ENCODE data around the gene CDKAL1. TPM values are rescaled to one million over a fixed set of nuclear protein-coding genes. Genes with fewer than 3 reads are reported as not detected.

Gene CDKAL1
- total and polyA plus RNA-seq, 9 of the 15 experiments (the other 6 are each of a cell fraction or from before 2014, with no cell fraction given) = 11.2 to 36.3 (median 20.1) TPM

DNA sequence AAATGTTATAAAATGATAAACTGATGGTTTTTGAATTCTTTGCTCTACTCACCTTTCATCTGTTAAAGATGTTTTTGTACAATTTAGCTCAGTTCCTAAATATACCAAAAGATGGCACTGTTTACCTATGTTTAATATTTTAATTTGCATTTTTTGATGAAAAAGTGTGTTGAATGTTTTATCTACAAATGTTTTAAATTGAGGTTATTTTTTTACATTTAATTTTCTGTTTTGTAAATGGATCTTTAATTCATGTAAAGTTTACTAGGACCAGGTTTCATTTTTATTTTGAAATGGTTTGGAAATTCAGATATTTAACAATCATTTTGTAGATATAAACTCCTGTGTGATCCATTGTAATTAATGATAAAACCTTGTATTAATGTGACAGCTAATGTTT, 30.0 kb downstream of the CDKAL1 start (continued):
- TF ChIP-seq NFIX (CRISPR knock-in tag; IDR thresholded peaks at IDR 0.05; ENCODE audit: low read depth) = no peak
- TF ChIP-seq, protein P1, sequence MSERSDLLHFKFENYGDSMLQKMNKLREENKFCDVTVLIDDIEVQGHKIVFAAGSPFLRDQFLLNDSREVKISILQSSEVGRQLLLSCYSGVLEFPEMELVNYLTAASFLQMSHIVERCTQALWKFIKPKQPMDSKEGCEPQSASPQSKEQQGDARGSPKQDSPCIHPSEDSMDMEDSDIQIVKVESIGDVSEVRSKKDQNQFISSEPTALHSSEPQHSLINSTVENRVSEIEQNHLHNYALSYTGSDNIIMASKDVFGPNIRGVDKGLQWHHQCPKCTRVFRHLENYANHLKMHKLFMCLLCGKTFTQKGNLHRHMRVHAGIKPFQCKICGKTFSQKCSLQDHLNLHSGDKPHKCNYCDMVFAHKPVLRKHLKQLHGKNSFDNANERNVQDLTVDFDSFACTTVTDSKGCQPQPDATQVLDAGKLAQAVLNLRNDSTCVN (CRISPR knock-in tag; IDR thresholded peaks at IDR 0.05) = no peak
- TF ChIP-seq RFX5 (IDR thresholded peaks at IDR 0.05; ENCODE audit: low read depth, low read length) = no peak
- TF ChIP-seq CBFA2T2 (conservative IDR thresholded peaks at IDR 0.05) = no peak
- no peak for TF ChIP-seq ZNF165 (CRISPR knock-in tag; IDR thresholded peaks at IDR 0.05; ENCODE audit: borderline replicate concordance)
- TF ChIP-seq HMG20B (CRISPR knock-in tag; IDR thresholded peaks at IDR 0.05) = no peak
- TF ChIP-seq ZNF780A (CRISPR knock-in tag; IDR thresholded peaks at IDR 0.05) = no peak
- no peak for TF ChIP-seq RBM25 (IDR thresholded peaks at IDR 0.05; ENCODE audit: low read depth, low read length, severe bottlenecking)
- peak; percentile 74 to 78 for TF ChIP-seq RAD21 (CRISPR knock-in tag; conservative IDR thresholded peaks at IDR 0.05 in 1 of 2, IDR thresholded peaks at IDR 0.05 in 1 of 2)
- TF ChIP-seq TCF7L2 (IDR thresholded peaks at IDR 0.05; ENCODE audit: low read depth, low read length) = no peak
- TF ChIP-seq, protein P2, sequence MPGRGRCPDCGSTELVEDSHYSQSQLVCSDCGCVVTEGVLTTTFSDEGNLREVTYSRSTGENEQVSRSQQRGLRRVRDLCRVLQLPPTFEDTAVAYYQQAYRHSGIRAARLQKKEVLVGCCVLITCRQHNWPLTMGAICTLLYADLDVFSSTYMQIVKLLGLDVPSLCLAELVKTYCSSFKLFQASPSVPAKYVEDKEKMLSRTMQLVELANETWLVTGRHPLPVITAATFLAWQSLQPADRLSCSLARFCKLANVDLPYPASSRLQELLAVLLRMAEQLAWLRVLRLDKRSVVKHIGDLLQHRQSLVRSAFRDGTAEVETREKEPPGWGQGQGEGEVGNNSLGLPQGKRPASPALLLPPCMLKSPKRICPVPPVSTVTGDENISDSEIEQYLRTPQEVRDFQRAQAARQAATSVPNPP (IDR thresholded peaks at IDR 0.05; ENCODE audit: borderline replicate concordance, insufficient read depth, insufficient read length) = no peak
- no peak for TF ChIP-seq POLR3G (IDR thresholded peaks at IDR 0.05; ENCODE audit: extremely low read depth, insufficient read length, insufficient replicate concordance)
- TF ChIP-seq, protein P3, sequence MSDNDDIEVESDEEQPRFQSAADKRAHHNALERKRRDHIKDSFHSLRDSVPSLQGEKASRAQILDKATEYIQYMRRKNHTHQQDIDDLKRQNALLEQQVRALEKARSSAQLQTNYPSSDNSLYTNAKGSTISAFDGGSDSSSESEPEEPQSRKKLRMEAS (CRISPR knock-in tag; IDR thresholded peaks at IDR 0.05) = no peak
- TF ChIP-seq, protein P4, sequence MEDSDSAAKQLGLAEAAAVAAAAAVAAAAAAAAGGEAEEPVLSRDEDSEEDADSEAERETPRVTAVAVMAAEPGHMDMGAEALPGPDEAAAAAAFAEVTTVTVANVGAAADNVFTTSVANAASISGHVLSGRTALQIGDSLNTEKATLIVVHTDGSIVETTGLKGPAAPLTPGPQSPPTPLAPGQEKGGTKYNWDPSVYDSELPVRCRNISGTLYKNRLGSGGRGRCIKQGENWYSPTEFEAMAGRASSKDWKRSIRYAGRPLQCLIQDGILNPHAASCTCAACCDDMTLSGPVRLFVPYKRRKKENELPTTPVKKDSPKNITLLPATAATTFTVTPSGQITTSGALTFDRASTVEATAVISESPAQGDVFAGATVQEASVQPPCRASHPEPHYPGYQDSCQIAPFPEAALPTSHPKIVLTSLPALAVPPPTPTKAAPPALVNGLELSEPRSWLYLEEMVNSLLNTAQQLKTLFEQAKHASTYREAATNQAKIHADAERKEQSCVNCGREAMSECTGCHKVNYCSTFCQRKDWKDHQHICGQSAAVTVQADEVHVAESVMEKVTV (CRISPR knock-in tag; IDR thresholded peaks at IDR 0.05) = 0 out of 2 replicates have a peak, but pooled peaks have one; percentile 59
- TF ChIP-seq, protein P5, sequence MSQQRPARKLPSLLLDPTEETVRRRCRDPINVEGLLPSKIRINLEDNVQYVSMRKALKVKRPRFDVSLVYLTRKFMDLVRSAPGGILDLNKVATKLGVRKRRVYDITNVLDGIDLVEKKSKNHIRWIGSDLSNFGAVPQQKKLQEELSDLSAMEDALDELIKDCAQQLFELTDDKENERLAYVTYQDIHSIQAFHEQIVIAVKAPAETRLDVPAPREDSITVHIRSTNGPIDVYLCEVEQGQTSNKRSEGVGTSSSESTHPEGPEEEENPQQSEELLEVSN (IDR thresholded peaks at IDR 0.05; ENCODE audit: borderline replicate concordance in 1 of 2, extremely low read depth in 1 of 2, insufficient read depth in 1 of 2, insufficient read length in 1 of 2, low read depth in 1 of 2, low read length in 1 of 2, poor library complexity in 1 of 2, severe bottlenecking in 1 of 2) = no peak
- TF ChIP-seq, protein P6, sequence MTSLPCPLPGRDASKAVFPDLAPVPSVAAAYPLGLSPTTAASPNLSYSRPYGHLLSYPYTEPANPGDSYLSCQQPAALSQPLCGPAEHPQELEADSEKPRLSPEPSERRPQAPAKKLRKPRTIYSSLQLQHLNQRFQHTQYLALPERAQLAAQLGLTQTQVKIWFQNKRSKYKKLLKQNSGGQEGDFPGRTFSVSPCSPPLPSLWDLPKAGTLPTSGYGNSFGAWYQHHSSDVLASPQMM (CRISPR knock-in tag; IDR thresholded peaks at IDR 0.05) = no peak
- TF ChIP-seq DIDO1 (tag; IDR thresholded peaks at IDR 0.05; ENCODE audit: low read depth) = no peak
- TF ChIP-seq, protein P7, sequence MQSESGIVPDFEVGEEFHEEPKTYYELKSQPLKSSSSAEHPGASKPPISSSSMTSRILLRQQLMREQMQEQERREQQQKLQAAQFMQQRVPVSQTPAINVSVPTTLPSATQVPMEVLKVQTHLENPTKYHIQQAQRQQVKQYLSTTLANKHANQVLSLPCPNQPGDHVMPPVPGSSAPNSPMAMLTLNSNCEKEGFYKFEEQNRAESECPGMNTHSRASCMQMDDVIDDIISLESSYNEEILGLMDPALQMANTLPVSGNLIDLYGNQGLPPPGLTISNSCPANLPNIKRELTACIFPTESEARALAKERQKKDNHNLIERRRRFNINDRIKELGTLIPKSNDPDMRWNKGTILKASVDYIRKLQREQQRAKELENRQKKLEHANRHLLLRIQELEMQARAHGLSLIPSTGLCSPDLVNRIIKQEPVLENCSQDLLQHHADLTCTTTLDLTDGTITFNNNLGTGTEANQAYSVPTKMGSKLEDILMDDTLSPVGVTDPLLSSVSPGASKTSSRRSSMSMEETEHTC (IDR thresholded peaks at IDR 0.05) = no peak
- no peak for TF ChIP-seq SP1 (CRISPR knock-in tag; IDR thresholded peaks at IDR 0.05)
- TF ChIP-seq ZNF717 (CRISPR knock-in tag; IDR thresholded peaks at IDR 0.05) = no peak

Data from K562 (cell line).